ENCODE measurements around the gene MAP2K6.
A peak's percentile ranks its signal among the peaks of the same experiment; 100 is the strongest.

The MAP2K6 gene

GRCh38 chr17:69561462-69561861, 147.0 kb downstream of the MAP2K6 start:
- H3K9ac ChIP-seq (ENCODE audit: low read depth, low read length): no peak overlapping the region
- no peaks in the 10 kb centered on the region for H3K4me1 ChIP-seq (ENCODE audit: control insufficient read depth, insufficient read depth, low read length)
- no peak overlapping the region for H3K27ac ChIP-seq (ENCODE audit: low read depth, low read length)
- no peak overlapping the region for H3K4me3 ChIP-seq (ENCODE audit: low read depth, low read length)
- H3K9me3 ChIP-seq (ENCODE audit: control insufficient read depth, insufficient read depth, low read length): no peaks in the 10 kb centered on the region
- H3K27me3 ChIP-seq (ENCODE audit: control insufficient read depth, insufficient read depth, low read length): no peaks in the 10 kb centered on the region
- no peaks in the 10 kb centered on the region for H3K36me3 ChIP-seq (ENCODE audit: control insufficient read depth, insufficient read depth, low read length)

GRCh38 chr17:69565447-69565846, 150.9 kb downstream of the MAP2K6 start:
- Histone ChIP-seq H3K4me3 (ENCODE audit: low read depth, low read length) (no peak overlapping the region), H3K27ac (ENCODE audit: low read depth, low read length) (no peak overlapping the region), H3K9ac (ENCODE audit: low read depth, low read length) (no peak overlapping the region), H3K9me3 (ENCODE audit: control insufficient read depth, insufficient read depth, low read length) (no peaks in the 10 kb centered on the region), H3K27me3 (ENCODE audit: control insufficient read depth, insufficient read depth, low read length) (no peaks in the 10 kb centered on the region), H3K4me1 (ENCODE audit: control insufficient read depth, insufficient read depth, low read length) (no peaks in the 10 kb centered on the region), H3K36me3 (ENCODE audit: control insufficient read depth, insufficient read depth, low read length) (no peaks in the 10 kb centered on the region)

GRCh38 chr17:69567130-69567529, 152.6 kb downstream of the MAP2K6 start:
- H3K9me3 ChIP-seq (ENCODE audit: control insufficient read depth, insufficient read depth, low read length): no peaks in the 10 kb centered on the region
- H3K4me1 ChIP-seq (ENCODE audit: control insufficient read depth, insufficient read depth, low read length): no peaks in the 10 kb centered on the region
- no peak overlapping the region for H3K27ac ChIP-seq (ENCODE audit: low read depth, low read length)
- no peaks in the 10 kb centered on the region for H3K36me3 ChIP-seq (ENCODE audit: control insufficient read depth, insufficient read depth, low read length)
- H3K27me3 ChIP-seq (ENCODE audit: control insufficient read depth, insufficient read depth, low read length): no peaks in the 10 kb centered on the region
- H3K4me3 ChIP-seq (ENCODE audit: low read depth, low read length): no peak overlapping the region
- H3K9ac ChIP-seq (ENCODE audit: low read depth, low read length): no peak overlapping the region

- Histone ChIP-seq H3K36me3 (ENCODE audit: control insufficient read depth, insufficient read depth, low read length) (no peaks in the 10 kb centered on the region), H3K4me3 (ENCODE audit: low read depth, low read length) (no peak overlapping the region), H3K27ac (ENCODE audit: low read depth, low read length) (no peak overlapping the region), H3K9ac (ENCODE audit: low read depth, low read length) (no peak overlapping the region), H3K9me3 (ENCODE audit: control insufficient read depth, insufficient read depth, low read length) (no peaks in the 10 kb centered on the region), H3K4me1 (ENCODE audit: control insufficient read depth, insufficient read depth, low read length) (peaks cover 21% of the 10 kb centered on the region), H3K27me3 (ENCODE audit: control insufficient read depth, insufficient read depth, low read length) (no peaks in the 10 kb centered on the region)
Measured at GRCh38 chr17:69572747-69573146, 158.2 kb downstream of the MAP2K6 start.

- H3K4me1 ChIP-seq (ENCODE audit: control insufficient read depth, insufficient read depth, low read length): peaks cover 21% of the 10 kb centered on the region
Measured at GRCh38 chr17:69573396-69573795, 158.9 kb downstream of the MAP2K6 start.

GRCh38 chr17:69574257-69575197, 160.0 kb downstream of the MAP2K6 start:
- H3K4me1 ChIP-seq (ENCODE audit: control insufficient read depth, insufficient read depth, low read length): peaks cover 21% of the 10 kb centered on the region
- peak overlapping the region; percentile 9; the same call in 1 of the 2 replicates for H3K4me3 ChIP-seq (ENCODE audit: low read depth, low read length)
- H3K27ac ChIP-seq (ENCODE audit: low read depth, low read length): peak overlapping the region; percentile 60
- no peaks in the 10 kb centered on the region for H3K9me3 ChIP-seq (ENCODE audit: control insufficient read depth, insufficient read depth, low read length)
- H3K9ac ChIP-seq (ENCODE audit: low read depth, low read length): no peak overlapping the region
- H3K36me3 ChIP-seq (ENCODE audit: control insufficient read depth, insufficient read depth, low read length): no peaks in the 10 kb centered on the region
- H3K27me3 ChIP-seq (ENCODE audit: control insufficient read depth, insufficient read depth, low read length): no peaks in the 10 kb centered on the region

More at GRCh38 chr17:69573396-69573795, 158.9 kb downstream of the MAP2K6 start:
- Histone ChIP-seq H3K4me3 (ENCODE audit: low read depth, low read length) (no peak overlapping the region), H3K27me3 (ENCODE audit: control insufficient read depth, insufficient read depth, low read length) (no peaks in the 10 kb centered on the region), H3K36me3 (ENCODE audit: control insufficient read depth, insufficient read depth, low read length) (no peaks in the 10 kb centered on the region), H3K27ac (ENCODE audit: low read depth, low read length) (no peak overlapping the region), H3K9ac (ENCODE audit: low read depth, low read length) (no peak overlapping the region), H3K9me3 (ENCODE audit: control insufficient read depth, insufficient read depth, low read length) (no peaks in the 10 kb centered on the region)

GRCh38 chr17:69575346-69575761, 160.9 kb downstream of the MAP2K6 start:
- Histone ChIP-seq H3K9ac (ENCODE audit: low read depth, low read length) (no peak overlapping the region), H3K27me3 (ENCODE audit: control insufficient read depth, insufficient read depth, low read length) (no peaks in the 10 kb centered on the region), H3K36me3 (ENCODE audit: control insufficient read depth, insufficient read depth, low read length) (no peaks in the 10 kb centered on the region), H3K4me1 (ENCODE audit: control insufficient read depth, insufficient read depth, low read length) (peaks cover 21% of the 10 kb centered on the region), H3K27ac (ENCODE audit: low read depth, low read length) (no peak overlapping the region), H3K4me3 (ENCODE audit: low read depth, low read length) (no peak overlapping the region), H3K9me3 (ENCODE audit: control insufficient read depth, insufficient read depth, low read length) (no peaks in the 10 kb centered on the region)

GRCh38 chr17:69577098-69577497, 162.6 kb downstream of the MAP2K6 start:
- H3K27ac ChIP-seq (ENCODE audit: low read depth, low read length): no peak overlapping the region

GRCh38 chr17:69578385-69578936, 164.0 kb downstream of the MAP2K6 start:
- Histone ChIP-seq H3K4me3 (ENCODE audit: low read depth, low read length) (no peak overlapping the region), H3K27ac (ENCODE audit: low read depth, low read length) (no peak overlapping the region), H3K27me3 (ENCODE audit: control insufficient read depth, insufficient read depth, low read length) (no peaks in the 10 kb centered on the region), H3K9me3 (ENCODE audit: control insufficient read depth, insufficient read depth, low read length) (no peaks in the 10 kb centered on the region), H3K9ac (ENCODE audit: low read depth, low read length) (no peak overlapping the region), H3K4me1 (ENCODE audit: control insufficient read depth, insufficient read depth, low read length) (peaks cover 16% of the 10 kb centered on the region), H3K36me3 (ENCODE audit: control insufficient read depth, insufficient read depth, low read length) (no peaks in the 10 kb centered on the region)

More at GRCh38 chr17:69577098-69577497, 162.6 kb downstream of the MAP2K6 start:
- peaks cover 21% of the 10 kb centered on the region for H3K4me1 ChIP-seq (ENCODE audit: control insufficient read depth, insufficient read depth, low read length)
- H3K9me3 ChIP-seq (ENCODE audit: control insufficient read depth, insufficient read depth, low read length): no peaks in the 10 kb centered on the region
- no peaks in the 10 kb centered on the region for H3K27me3 ChIP-seq (ENCODE audit: control insufficient read depth, insufficient read depth, low read length)
- no peaks in the 10 kb centered on the region for H3K36me3 ChIP-seq (ENCODE audit: control insufficient read depth, insufficient read depth, low read length)
- no peak overlapping the region for H3K4me3 ChIP-seq (ENCODE audit: low read depth, low read length)
- H3K9ac ChIP-seq (ENCODE audit: low read depth, low read length): no peak overlapping the region

- H3K9ac ChIP-seq (ENCODE audit: low read depth, low read length): no peak overlapping the region
- H3K4me1 ChIP-seq (ENCODE audit: control insufficient read depth, insufficient read depth, low read length): peaks cover 1% of the 10 kb centered on the region
- H3K27ac ChIP-seq (ENCODE audit: low read depth, low read length): no peak overlapping the region
- H3K36me3 ChIP-seq (ENCODE audit: control insufficient read depth, insufficient read depth, low read length): no peaks in the 10 kb centered on the region
- no peaks in the 10 kb centered on the region for H3K9me3 ChIP-seq (ENCODE audit: control insufficient read depth, insufficient read depth, low read length)
- no peak overlapping the region for H3K4me3 ChIP-seq (ENCODE audit: low read depth, low read length)
- H3K27me3 ChIP-seq (ENCODE audit: control insufficient read depth, insufficient read depth, low read length): no peaks in the 10 kb centered on the region
Measured at GRCh38 chr17:69579961-69580677, 165.6 kb downstream of the MAP2K6 start.

Measured in HUES48 (cell line).